Tongue (tissue), 2 donors: Measurements from ENCODE around the gene PPP1R3G. TPM values are rescaled to one million over a fixed set of nuclear protein-coding genes. Genes with fewer than 3 reads are reported as not detected.

ENCODE experiments used
- DNase-seq: peaks from one replicate; pipeline ENCODE4 v3.0.0-alpha.2; 2015
- total RNA-seq: library from RNA; depleted of rRNA; stranded (reverse); fragments of >200 nt; gene quantifications from one replicate; pipeline ENCODE4 v1.2.3, GENCODE V29; 2014

The PPP1R3G gene
- total RNA-seq, 1 donor from 2014 or later = 4.4 TPM

- DNase-seq = peak; percentile 31
Measured at GRCh38 chr6:5094327-5094726, 9.2 kb downstream of the PPP1R3G start.

DNA sequence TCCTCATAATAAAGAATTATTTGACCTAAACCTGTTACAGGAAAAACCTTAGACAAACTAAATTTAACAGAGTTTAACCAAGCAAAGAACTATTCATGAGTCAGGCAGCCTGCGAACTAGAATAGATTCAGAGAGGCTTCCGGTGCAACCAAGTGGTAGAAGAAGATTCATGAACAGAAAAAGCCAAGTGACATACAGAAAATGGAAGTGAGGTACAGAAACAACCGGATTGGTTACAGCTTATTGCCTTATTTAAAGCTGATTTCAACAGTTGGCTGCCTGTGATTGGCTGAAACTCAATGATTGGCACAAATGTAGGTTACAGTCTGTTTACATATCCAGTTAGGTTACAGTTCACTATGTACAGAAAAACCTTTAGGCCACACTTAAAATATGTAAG lies 10.1 kb downstream of the PPP1R3G start:
- DNase-seq = no peak

GRCh38 chr6:5096482-5096881 lies 11.3 kb downstream of the PPP1R3G start:
- no peak for DNase-seq

GRCh38 chr6:5098501-5099270 lies 13.5 kb downstream of the PPP1R3G start:
- no peak for DNase-seq

DNA sequence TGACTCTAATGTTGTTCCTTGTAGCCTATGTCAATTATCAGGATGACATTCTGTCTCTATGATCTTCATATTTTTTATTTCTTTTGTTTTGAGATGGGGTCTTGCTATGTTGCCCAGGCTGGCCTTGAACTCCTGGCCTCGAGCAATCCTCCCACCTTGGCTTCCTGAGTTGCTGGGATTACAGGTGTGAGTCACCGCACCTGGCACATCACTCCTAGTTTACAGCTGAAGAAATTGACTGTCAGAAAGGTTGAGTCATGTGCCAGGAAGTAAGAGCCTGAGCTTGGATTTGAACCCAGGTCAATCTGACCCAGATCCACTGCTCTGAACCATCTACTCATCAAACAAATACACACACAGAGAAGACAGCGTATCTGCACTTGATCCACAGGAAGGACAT lies 14.4 kb downstream of the PPP1R3G start:
- no peak for DNase-seq

DNA sequence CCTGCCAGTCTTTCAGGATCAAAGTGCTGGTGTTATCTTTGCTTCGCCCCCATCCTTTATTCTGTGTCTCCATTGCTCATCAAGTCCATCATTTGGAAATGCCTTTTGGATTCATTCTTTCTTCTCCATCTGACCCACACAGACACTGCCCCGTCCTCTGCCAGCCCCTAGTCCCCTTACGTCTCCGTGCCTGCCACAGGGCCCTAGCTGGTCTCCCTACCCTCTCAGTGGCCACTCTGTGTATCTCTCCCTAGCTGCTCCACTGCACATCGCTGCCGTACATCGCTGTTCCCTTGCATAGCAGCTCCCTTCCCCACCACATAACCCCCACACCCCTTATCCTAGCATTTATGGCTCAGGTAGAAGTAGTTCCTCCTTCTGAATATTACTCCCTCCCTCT lies 15.7 kb downstream of the PPP1R3G start:
- DNase-seq = no peak

GRCh38 chr6:5102267-5102970 lies 17.3 kb downstream of the PPP1R3G start:
- no peak for DNase-seq

- DNase-seq = no peak
Measured at GRCh38 chr6:5103250-5103649, 18.1 kb downstream of the PPP1R3G start.

- DNase-seq = no peak
Measured at GRCh38 chr6:5104667-5105066, 19.5 kb downstream of the PPP1R3G start.

DNA sequence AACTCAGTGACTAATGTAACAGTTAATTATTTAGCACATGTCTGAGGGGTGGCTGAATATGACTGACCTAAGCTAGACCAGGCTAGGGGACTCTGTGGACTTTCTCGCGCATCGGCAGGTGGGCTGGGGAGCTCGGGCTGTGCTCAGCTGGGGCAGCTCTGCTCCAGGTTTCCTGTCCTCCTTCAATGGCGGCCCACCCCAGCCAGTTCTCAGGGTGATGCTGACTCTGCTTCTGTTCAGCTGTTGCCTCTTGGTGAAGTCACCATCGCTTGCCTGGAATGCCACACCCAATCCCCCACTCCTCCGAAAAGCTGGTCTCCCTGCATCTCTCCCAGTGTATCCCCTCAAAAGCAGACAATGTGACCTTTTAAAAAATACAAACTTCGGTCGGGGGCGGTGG lies 20.0 kb downstream of the PPP1R3G start:
- no peak for DNase-seq

- no peak for DNase-seq
Measured at GRCh38 chr6:5107341-5107740, 22.2 kb downstream of the PPP1R3G start.

GRCh38 chr6:5108068-5108467 lies 22.9 kb downstream of the PPP1R3G start:
- peak; percentile 13 for DNase-seq

DNA sequence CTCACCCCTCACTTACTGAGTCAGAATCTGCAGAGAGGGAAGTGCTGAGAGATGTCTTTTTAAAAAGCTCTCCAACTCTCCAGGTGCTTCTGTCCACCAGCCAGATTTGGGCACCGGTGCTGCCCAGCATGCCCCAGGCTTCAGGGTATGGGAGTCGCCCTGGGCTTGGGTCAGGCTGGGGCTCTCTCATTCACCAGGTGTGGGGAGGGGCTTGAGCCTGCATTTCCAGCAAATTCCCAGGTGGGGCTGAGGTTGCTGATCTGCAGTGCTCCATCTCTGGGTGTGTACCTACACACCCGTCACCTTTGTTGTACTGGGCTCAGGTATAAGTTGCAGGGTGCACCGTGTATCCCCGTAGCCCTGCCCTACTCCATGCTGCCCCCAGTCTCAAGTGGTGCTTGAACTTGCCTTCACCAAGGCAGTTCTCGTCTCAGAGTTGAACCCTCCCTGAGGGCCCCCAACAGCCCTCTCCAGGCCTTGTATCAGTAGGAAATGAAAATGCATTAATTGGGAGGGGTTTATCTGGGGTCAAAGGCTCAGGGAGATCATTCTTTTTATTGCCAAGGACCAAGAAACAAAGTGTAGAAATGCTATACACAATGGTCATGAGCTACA lies 23.5 kb downstream of the PPP1R3G start:
- no peak for DNase-seq

GRCh38 chr6:5109436-5109835 lies 24.3 kb downstream of the PPP1R3G start:
- DNase-seq = no peak

- no peak for DNase-seq
Measured at GRCh38 chr6:5110246-5110645, 25.1 kb downstream of the PPP1R3G start.

- peak; percentile 10 for DNase-seq
Measured at GRCh38 chr6:5111626-5112025, 26.5 kb downstream of the PPP1R3G start.

GRCh38 chr6:5112066-5112799 lies 27.1 kb downstream of the PPP1R3G start:
- DNase-seq = peak; percentile 32

DNA sequence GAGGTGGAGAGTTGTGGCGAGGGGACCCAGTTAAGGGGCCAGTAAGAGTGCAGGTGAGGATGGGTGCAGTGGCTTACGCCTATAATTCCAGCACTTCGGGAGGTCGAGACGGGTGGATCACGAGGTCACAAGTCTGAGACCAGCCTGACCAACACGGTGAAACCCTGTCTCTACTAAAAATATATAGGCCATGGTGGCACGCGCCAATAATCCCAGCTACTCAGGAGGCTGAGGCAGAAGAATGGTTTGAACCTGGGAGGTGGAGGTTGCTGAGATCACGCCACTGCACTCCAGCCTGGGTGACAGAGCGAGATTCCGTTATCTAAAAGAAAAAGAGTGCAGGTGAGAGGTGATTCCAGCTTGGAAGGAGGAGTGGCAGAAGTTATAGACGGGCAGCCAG lies 28.0 kb downstream of the PPP1R3G start:
- no peak for DNase-seq

DNA sequence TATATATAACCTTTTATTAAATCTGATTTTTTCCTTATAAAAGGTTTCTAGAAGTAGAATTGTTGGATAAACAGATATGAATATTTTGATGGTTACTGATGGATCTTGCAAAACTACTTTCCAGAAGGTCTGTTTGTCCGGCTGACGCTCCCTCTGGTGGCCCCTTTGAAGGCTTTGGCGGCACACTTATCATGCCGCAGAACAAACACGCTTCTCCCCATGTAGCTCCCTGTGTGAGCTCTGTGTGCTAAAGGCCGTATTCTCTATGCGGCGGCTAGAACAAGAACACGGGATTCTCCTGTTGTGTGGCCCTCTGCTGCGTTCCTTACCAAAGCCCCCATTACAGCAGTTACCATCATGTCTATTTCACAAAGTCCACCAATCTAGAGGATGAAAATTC lies 30.0 kb downstream of the PPP1R3G start:
- no peak for DNase-seq

- DNase-seq = no peak
Measured at GRCh38 chr6:5116243-5116991, 31.3 kb downstream of the PPP1R3G start.

GRCh38 chr6:5119090-5119951 lies 34.2 kb downstream of the PPP1R3G start:
- DNase-seq = no peak
